A172 (cell line): Measurements from ENCODE around the gene ANKRD36C. TPM values are rescaled to one million over a fixed set of nuclear protein-coding genes. Genes with fewer than 3 reads are reported as not detected.
A peak's percentile ranks its signal among the peaks of the same experiment; 100 is the strongest.
"Not testable (repeated sequence)": the region's sequence is repeated elsewhere in the genome, so short reads cannot be mapped to it uniquely, and the experiment has no call there.

Experiments used
- DNase-seq: peaks from one replicate; pipeline ENCODE4 v3.0.0-alpha.2; 2015; ENCODE audit warnings: low spot score
- total RNA-seq: library from RNA; depleted of rRNA; stranded (reverse); fragments of >200 nt; shearing (Covaris generic); gene quantifications from 2 replicates; pipeline ENCODE4 v1.2.3, GENCODE V29; 2014; rRNA removed

Gene ANKRD36C
- total RNA-seq = 13.2 and 21.1 TPM in 2 replicates

GRCh38 chr2:95991351-95992094 is at the start of gene ANKRD36C:
TSS of gene ANKRD36C (minus strand) at chr2:95991824. CDS start at chr2:95991708, 116 bp downstream.
- DNase-seq = peak; percentile 26

GRCh38 chr2:96035554-96035953 is 43.9 kb upstream of the ANKRD36C start:
- not testable (repeated sequence) for DNase-seq

- not testable (repeated sequence) for DNase-seq
Observed at GRCh38 chr2:96034792-96035191, 43.2 kb upstream of the ANKRD36C start, which contains the start of gene GPAT2. TSS of gene GPAT2 (minus strand) at chr2:96034916. CDS start at chr2:96032359, 2,557 bp downstream.

GRCh38 chr2:96033997-96034396 is 42.4 kb upstream of the ANKRD36C start:
- not testable (repeated sequence) for DNase-seq

- not testable (repeated sequence) for DNase-seq
Observed at GRCh38 chr2:96027725-96028325, 36.2 kb upstream of the ANKRD36C start.

GRCh38 chr2:96025755-96026154 is 34.1 kb upstream of the ANKRD36C start:
- DNase-seq = not testable (repeated sequence)

- DNase-seq = no peak
Observed at GRCh38 chr2:96025194-96025492, 33.5 kb upstream of the ANKRD36C start.

GRCh38 chr2:96024336-96025193 is 32.9 kb upstream of the ANKRD36C start:
- DNase-seq = no peak

GRCh38 chr2:96023701-96024100 is 32.1 kb upstream of the ANKRD36C start:
- DNase-seq = not testable (repeated sequence)

GRCh38 chr2:96022701-96023447 is 31.2 kb upstream of the ANKRD36C start:
- peak; percentile 79 for DNase-seq

GRCh38 chr2:96022126-96022525 is 30.5 kb upstream of the ANKRD36C start:
- DNase-seq = not testable (repeated sequence)

- DNase-seq = not testable (repeated sequence)
Observed at GRCh38 chr2:96021142-96021541, 29.5 kb upstream of the ANKRD36C start.

GRCh38 chr2:96019909-96020590 is 28.4 kb upstream of the ANKRD36C start:
- DNase-seq = not testable (repeated sequence)

- not testable (repeated sequence) for DNase-seq
Observed at GRCh38 chr2:96016321-96016720, 24.7 kb upstream of the ANKRD36C start.

GRCh38 chr2:96012792-96013264 is 21.2 kb upstream of the ANKRD36C start:
- not testable (repeated sequence) for DNase-seq

GRCh38 chr2:96012086-96012791 is 20.6 kb upstream of the ANKRD36C start:
- not testable (repeated sequence) for DNase-seq

- not testable (repeated sequence) for DNase-seq
Observed at GRCh38 chr2:96011129-96011455, 19.5 kb upstream of the ANKRD36C start.

- DNase-seq = peak; percentile 72
Observed at GRCh38 chr2:96010320-96011128, 18.9 kb upstream of the ANKRD36C start.

GRCh38 chr2:96009833-96010232 is 18.2 kb upstream of the ANKRD36C start:
- DNase-seq = not testable (repeated sequence)
